Naive thymus-derived CD4-positive, alpha-beta T cell (primary cell): ENCODE data around the gene SMTNL2. TPM values are rescaled to one million over a fixed set of nuclear protein-coding genes. Genes with fewer than 3 reads are reported as not detected.

Experiments used
- ATAC-seq: fragments of 150-1000 bp; cut with Tn5 transposase; 2 replicates; pipeline ENCODE4 v1.10.0; 2021; ENCODE audit warnings: mild to moderate bottlenecking, moderate library complexity
- CTCF ChIA-PET: fragments of 350-600 bp; sonication (Branson Sonifier 250); formaldehyde crosslinking; loops from one replicate; lab custom pipeline; 2021; ENCODE audit warnings: antibody characterized with exemption; lab: Charles Lee
- POLR2A ChIA-PET: fragments of 350-600 bp; sonication (Branson Sonifier 250); formaldehyde crosslinking; loops from one replicate; lab custom pipeline; 2021; ENCODE audit warnings: antibody characterized with exemption, inconsistent platforms; lab: Charles Lee
- DNase-seq, 9 donors: peaks; one replicate each; pipeline versions ENCODE4 v3.0.0 to v3.0.0-alpha.2; 2020 to 2022; ENCODE audit warnings: mixed read lengths in 1 of 9
- H3K27ac ChIP-seq: one replicate; pipeline ENCODE4 v1.7.0; 2013; ENCODE audit warnings: mild to moderate bottlenecking, low read depth, low read length, moderate library complexity
- H3K27me3 ChIP-seq, 2 donors: one replicate each; pipeline ENCODE4 v1.7.0; 2013; ENCODE audit warnings: low read length in 2 of 2, mild to moderate bottlenecking in 2 of 2, moderate library complexity in 2 of 2; ENCODE audit not compliant: control insufficient read depth in 2 of 2, insufficient read depth in 2 of 2
- H3K36me3 ChIP-seq, 3 experiments: 1 replicate in 2 of 3; 2 replicates in 1 of 3; pipeline ENCODE4 v1.7.0; 2013; ENCODE audit warnings: low read length in 3 of 3, mild to moderate bottlenecking in 3 of 3, moderate library complexity in 1 of 3; ENCODE audit not compliant: insufficient read depth in 3 of 3, control insufficient read depth in 2 of 3
- H3K4me1 ChIP-seq, 2 donors: one replicate each; pipeline ENCODE4 v1.7.0; 2013; ENCODE audit warnings: low read length in 2 of 2, mild to moderate bottlenecking in 2 of 2, moderate library complexity in 1 of 2; ENCODE audit not compliant: control insufficient read depth in 2 of 2, insufficient read depth in 2 of 2
- H3K4me3 ChIP-seq: 2 replicates; pipeline ENCODE4 v1.7.0; 2013; ENCODE audit warnings: mild to moderate bottlenecking, low read length
- H3K9me3 ChIP-seq, 3 experiments: 1 replicate in 2 of 3; 2 replicates in 1 of 3; pipeline ENCODE4 v1.7.0; 2013; ENCODE audit warnings: low read length in 3 of 3; ENCODE audit not compliant: control insufficient read depth in 2 of 3
- H3K27ac Mint-ChIP-seq, 9 donors: one replicate each; pipeline ENCODE4 v1.8.0; 2020 to 2022; ENCODE audit warnings: mixed read lengths in 9 of 9, mild to moderate bottlenecking in 8 of 9, moderate library complexity in 5 of 9, inconsistent platforms in 2 of 9
- H3K27me3 Mint-ChIP-seq, 5 donors: one replicate each; pipeline ENCODE4 v1.8.0; 2021 to 2022; ENCODE audit warnings: mixed read lengths in 5 of 5, mild to moderate bottlenecking in 1 of 5
- H3K36me3 Mint-ChIP-seq, 5 donors: one replicate each; pipeline ENCODE4 v1.8.0; 2020 to 2022; ENCODE audit warnings: mixed read lengths in 5 of 5, mild to moderate bottlenecking in 3 of 5, inconsistent platforms in 1 of 5
- H3K4me1 Mint-ChIP-seq, 7 donors: one replicate each; pipeline ENCODE4 v1.8.0; 2020 to 2022; ENCODE audit warnings: mixed read lengths in 7 of 7, mild to moderate bottlenecking in 3 of 7, inconsistent platforms in 1 of 7
- H3K4me3 Mint-ChIP-seq, 10 donors: one replicate each; pipeline ENCODE4 v1.8.0; 2020 to 2022; ENCODE audit warnings: mild to moderate bottlenecking in 10 of 10, mixed read lengths in 10 of 10, moderate library complexity in 6 of 10, inconsistent platforms in 2 of 10
- H3K9me3 Mint-ChIP-seq, 11 donors: one replicate each; pipeline ENCODE4 v1.8.0; 2020 to 2022; ENCODE audit warnings: mixed read lengths in 11 of 11, mild to moderate bottlenecking in 4 of 11, inconsistent platforms in 1 of 11, moderate library complexity in 1 of 11
- intact Hi-C, 2 donors: fragments of 100-400 bp; cut with micrococcal nuclease; formaldehyde crosslinking; loops; one replicate each; pipeline ENCODE4 v1.15.1; 2023
- polyA plus RNA-seq, 2 donors: library from polyadenylated mRNA; unstranded; fragments of 300-500 nt; fragmentation: Illumina TruSeq; gene quantifications; one replicate each; pipeline ENCODE4 v1.2.3, GENCODE V29; 2021
- total RNA-seq, 6 experiments: library from RNA in 5 of 6; stranded (reverse) in 5 of 6; gene quantifications; 1 replicate in 5 of 6; 2 replicates in 1 of 6; pipeline ENCODE4 v1.2.3 and lab custom pipeline; 2021 to 2026

SMTNL2 gene
- total and polyA plus RNA-seq, 7 experiments from 2014 or later: not detected

- Histone ChIP-seq H3K36me3 (no peaks in the 10 kb centered on the region), H3K9me3 (no peaks in the 10 kb centered on the region), H3K27ac (no peak overlapping the region), H3K4me1 (no peaks in the 10 kb centered on the region), H3K4me3 (no peak overlapping the region), H3K27me3 (no peaks in the 10 kb centered on the region)
- ChIA-PET CTCF (interaction anchor here (0.7 to 0.9 kb wide), 2 partner anchors 130 to 206 kb away, joined by 4 read pairs; no protein-coding TSS in a partner anchor), POLR2A (no interaction called here)
- Mint-ChIP-seq H3K27ac (no peak overlapping the region), H3K4me3 (no peak overlapping the region), H3K27me3 (peaks cover 0 to 39% (median 9%) of the 10 kb centered on the region in 5 donors), H3K4me1 (peaks cover 0 to 4% (median 0%) of the 10 kb centered on the region in 7 donors), H3K9me3 (peaks cover 0 to 3% (median 0%) of the 10 kb centered on the region in 11 donors), H3K36me3 (peaks cover 0 to 4% (median 0%) of the 10 kb centered on the region in 5 donors)
- ATAC-seq (no peak), DNase-seq (no peak)
- intact Hi-C loops: loop anchor here (1.0 to 10.0 kb wide), 7 partner anchors 60 to 414 kb away; partner anchors contain the start of gene SPNS2 (in 1 of the 2)
Observed at GRCh38 chr17:4626734-4627256, 42.5 kb downstream of the SMTNL2 start.

GRCh38 chr17:4631431-4631830 lies 47.1 kb downstream of the SMTNL2 start:
- H3K9me3 ChIP-seq: no peaks in the 10 kb centered on the region
- no peaks in the 10 kb centered on the region for H3K4me1 ChIP-seq
- no peak overlapping the region for H3K4me3 ChIP-seq
- H3K36me3 ChIP-seq: no peaks in the 10 kb centered on the region
- H3K27ac Mint-ChIP-seq: no peak overlapping the region
- H3K36me3 Mint-ChIP-seq: peaks cover 0 to 8% (median 0%) of the 10 kb centered on the region in 5 donors
- ATAC-seq: no peak
- peaks cover 23 to 51% (median 38%) of the 10 kb centered on the region in 5 donors for H3K27me3 Mint-ChIP-seq
- no peak overlapping the region for H3K4me3 Mint-ChIP-seq
- intact Hi-C loops: no loop called here
- ChIA-PET CTCF (no interaction called here), POLR2A (no interaction called here)
- peaks cover 0 to 6% of the 10 kb centered on the region in 2 donors for H3K27me3 ChIP-seq
- DNase-seq: no peak
- no peak overlapping the region for H3K27ac ChIP-seq
- peaks cover 0 to 7% (median 0%) of the 10 kb centered on the region in 11 donors for H3K9me3 Mint-ChIP-seq
- H3K4me1 Mint-ChIP-seq: peaks cover 0 to 11% (median 6%) of the 10 kb centered on the region in 7 donors

GRCh38 chr17:4631836-4632580 lies 47.7 kb downstream of the SMTNL2 start:
- H3K27me3 Mint-ChIP-seq: peaks cover 28 to 52% (median 38%) of the 10 kb centered on the region in 5 donors
- no peak overlapping the region for H3K27ac Mint-ChIP-seq
- intact Hi-C loops: no loop called here
- peaks cover 0 to 16% (median 8%) of the 10 kb centered on the region in 7 donors for H3K4me1 Mint-ChIP-seq
- DNase-seq (no peak), ATAC-seq (no peak)
- no peaks in the 10 kb centered on the region for H3K9me3 ChIP-seq
- H3K36me3 ChIP-seq: no peaks in the 10 kb centered on the region
- peaks cover 0 to 6% of the 10 kb centered on the region in 2 donors for H3K27me3 ChIP-seq
- peaks cover 0 to 8% (median 0%) of the 10 kb centered on the region in 5 donors for H3K36me3 Mint-ChIP-seq
- no peak overlapping the region for H3K4me3 Mint-ChIP-seq
- H3K4me3 ChIP-seq: no peak overlapping the region
- POLR2A ChIA-PET: no interaction called here
- no peaks in the 10 kb centered on the region for H3K4me1 ChIP-seq
- H3K9me3 Mint-ChIP-seq: peaks cover 0 to 7% (median 0%) of the 10 kb centered on the region in 11 donors
- CTCF ChIA-PET: no interaction called here
- no peak overlapping the region for H3K27ac ChIP-seq

- Mint-ChIP-seq H3K36me3 (peaks cover 0 to 8% (median 0%) of the 10 kb centered on the region in 5 donors), H3K27ac (no peak overlapping the region), H3K9me3 (peaks cover 0 to 7% (median 0%) of the 10 kb centered on the region in 11 donors), H3K4me3 (no peak overlapping the region), H3K4me1 (peaks cover 0 to 16% (median 8%) of the 10 kb centered on the region in 7 donors), H3K27me3 (peaks cover 34 to 52% (median 44%) of the 10 kb centered on the region in 5 donors)
- DNase-seq (no peak), ATAC-seq (no peak)
- Histone ChIP-seq H3K9me3 (no peaks in the 10 kb centered on the region), H3K36me3 (no peaks in the 10 kb centered on the region), H3K27me3 (peaks cover 0 to 9% of the 10 kb centered on the region in 2 donors), H3K4me1 (no peaks in the 10 kb centered on the region), H3K27ac (no peak overlapping the region), H3K4me3 (no peak overlapping the region)
- POLR2A ChIA-PET: interaction anchor here (0.7 kb wide), 1 partner anchor 25 kb away, joined by 3 read pairs; no protein-coding TSS in a partner anchor
- CTCF ChIA-PET: no interaction called here
- intact Hi-C loops: no loop called here
Observed at GRCh38 chr17:4632581-4632920, 48.2 kb downstream of the SMTNL2 start.

GRCh38 chr17:4633643-4634042 lies 49.3 kb downstream of the SMTNL2 start:
- Mint-ChIP-seq H3K4me3 (no peak overlapping the region), H3K27ac (no peak overlapping the region), H3K9me3 (peaks cover 0 to 7% (median 0%) of the 10 kb centered on the region in 11 donors), H3K4me1 (peaks cover 0 to 17% (median 11%) of the 10 kb centered on the region in 7 donors), H3K27me3 (peaks cover 40 to 60% (median 48%) of the 10 kb centered on the region in 5 donors), H3K36me3 (peaks cover 0 to 8% (median 0%) of the 10 kb centered on the region in 5 donors)
- Histone ChIP-seq H3K9me3 (no peaks in the 10 kb centered on the region), H3K27ac (no peak overlapping the region), H3K4me3 (no peak overlapping the region), H3K27me3 (peaks cover 0 to 9% of the 10 kb centered on the region in 2 donors), H3K4me1 (no peaks in the 10 kb centered on the region), H3K36me3 (no peaks in the 10 kb centered on the region)
- DNase-seq: no peak
- ChIA-PET POLR2A (no interaction called here), CTCF (no interaction called here)
- no peak for ATAC-seq
- intact Hi-C loops: no loop called here

GRCh38 chr17:4634976-4635375 lies 50.6 kb downstream of the SMTNL2 start:
- no peaks in the 10 kb centered on the region for H3K9me3 ChIP-seq
- no peak overlapping the region for H3K27ac Mint-ChIP-seq

More at GRCh38 chr17:4634976-4635375, 50.6 kb downstream of the SMTNL2 start:
- H3K27me3 Mint-ChIP-seq: peaks cover 48 to 69% (median 55%) of the 10 kb centered on the region in 5 donors
- intact Hi-C loops: no loop called here
- ChIA-PET POLR2A (no interaction called here), CTCF (no interaction called here)
- H3K4me3 ChIP-seq: no peak overlapping the region
- DNase-seq (no peak), ATAC-seq (no peak)
- no peak overlapping the region for H3K4me3 Mint-ChIP-seq
- peaks cover 0 to 9% of the 10 kb centered on the region in 2 donors for H3K27me3 ChIP-seq
- H3K4me1 Mint-ChIP-seq: peaks cover 0 to 24% (median 18%) of the 10 kb centered on the region in 7 donors
- peaks cover 0 to 8% (median 0%) of the 10 kb centered on the region in 5 donors for H3K36me3 Mint-ChIP-seq
- no peak overlapping the region for H3K27ac ChIP-seq
- no peaks in the 10 kb centered on the region for H3K36me3 ChIP-seq
- no peaks in the 10 kb centered on the region for H3K4me1 ChIP-seq
- H3K9me3 Mint-ChIP-seq: peaks cover 0 to 7% (median 0%) of the 10 kb centered on the region in 11 donors
